ENCODE measurements around the gene NID2.

The NID2 gene

DNA sequence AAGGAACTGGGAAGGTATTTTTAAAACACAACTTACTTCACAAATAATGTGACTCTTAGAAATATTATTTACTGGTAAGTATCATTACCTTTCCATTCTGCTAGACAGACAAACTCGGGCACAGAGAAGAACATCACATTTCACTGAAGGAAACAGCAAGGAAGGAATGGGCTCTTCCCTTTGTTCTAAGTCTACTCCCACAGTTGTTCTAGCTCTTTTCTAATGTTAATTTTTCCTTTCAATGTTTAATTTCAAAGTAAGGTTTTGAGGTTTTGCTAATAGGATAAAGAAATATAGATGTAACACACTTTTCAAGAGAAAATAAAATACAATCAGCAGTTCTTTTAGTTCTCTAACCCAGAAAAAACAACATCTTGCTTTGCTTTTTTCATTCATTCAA lies 7.0 kb downstream of the NID2 start:
- TF ChIP-seq, protein P1, sequence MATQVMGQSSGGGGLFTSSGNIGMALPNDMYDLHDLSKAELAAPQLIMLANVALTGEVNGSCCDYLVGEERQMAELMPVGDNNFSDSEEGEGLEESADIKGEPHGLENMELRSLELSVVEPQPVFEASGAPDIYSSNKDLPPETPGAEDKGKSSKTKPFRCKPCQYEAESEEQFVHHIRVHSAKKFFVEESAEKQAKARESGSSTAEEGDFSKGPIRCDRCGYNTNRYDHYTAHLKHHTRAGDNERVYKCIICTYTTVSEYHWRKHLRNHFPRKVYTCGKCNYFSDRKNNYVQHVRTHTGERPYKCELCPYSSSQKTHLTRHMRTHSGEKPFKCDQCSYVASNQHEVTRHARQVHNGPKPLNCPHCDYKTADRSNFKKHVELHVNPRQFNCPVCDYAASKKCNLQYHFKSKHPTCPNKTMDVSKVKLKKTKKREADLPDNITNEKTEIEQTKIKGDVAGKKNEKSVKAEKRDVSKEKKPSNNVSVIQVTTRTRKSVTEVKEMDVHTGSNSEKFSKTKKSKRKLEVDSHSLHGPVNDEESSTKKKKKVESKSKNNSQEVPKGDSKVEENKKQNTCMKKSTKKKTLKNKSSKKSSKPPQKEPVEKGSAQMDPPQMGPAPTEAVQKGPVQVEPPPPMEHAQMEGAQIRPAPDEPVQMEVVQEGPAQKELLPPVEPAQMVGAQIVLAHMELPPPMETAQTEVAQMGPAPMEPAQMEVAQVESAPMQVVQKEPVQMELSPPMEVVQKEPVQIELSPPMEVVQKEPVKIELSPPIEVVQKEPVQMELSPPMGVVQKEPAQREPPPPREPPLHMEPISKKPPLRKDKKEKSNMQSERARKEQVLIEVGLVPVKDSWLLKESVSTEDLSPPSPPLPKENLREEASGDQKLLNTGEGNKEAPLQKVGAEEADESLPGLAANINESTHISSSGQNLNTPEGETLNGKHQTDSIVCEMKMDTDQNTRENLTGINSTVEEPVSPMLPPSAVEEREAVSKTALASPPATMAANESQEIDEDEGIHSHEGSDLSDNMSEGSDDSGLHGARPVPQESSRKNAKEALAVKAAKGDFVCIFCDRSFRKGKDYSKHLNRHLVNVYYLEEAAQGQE (IDR thresholded peaks at IDR 0.05; ENCODE audit: insufficient read depth in 1 of 2, low read depth in 2 of 2, low read length in 2 of 2): no peak
- TF ChIP-seq SIN3A (IDR thresholded peaks at IDR 0.05; ENCODE audit: borderline replicate concordance, insufficient read depth, low read length): no peak
- no peak for TF ChIP-seq TAF1 (IDR thresholded peaks at IDR 0.05; ENCODE audit: borderline replicate concordance, insufficient read depth, low read length)
- no peak for TF ChIP-seq POLR2AphosphoS5 (IDR thresholded peaks at IDR 0.05; ENCODE audit: low read depth, low read length)
- no peak for TF ChIP-seq FOXP2 (optimal IDR thresholded peaks at IDR 0.05; ENCODE audit: borderline replicate concordance, extremely low read depth, extremely low read length, insufficient read depth)

DNA sequence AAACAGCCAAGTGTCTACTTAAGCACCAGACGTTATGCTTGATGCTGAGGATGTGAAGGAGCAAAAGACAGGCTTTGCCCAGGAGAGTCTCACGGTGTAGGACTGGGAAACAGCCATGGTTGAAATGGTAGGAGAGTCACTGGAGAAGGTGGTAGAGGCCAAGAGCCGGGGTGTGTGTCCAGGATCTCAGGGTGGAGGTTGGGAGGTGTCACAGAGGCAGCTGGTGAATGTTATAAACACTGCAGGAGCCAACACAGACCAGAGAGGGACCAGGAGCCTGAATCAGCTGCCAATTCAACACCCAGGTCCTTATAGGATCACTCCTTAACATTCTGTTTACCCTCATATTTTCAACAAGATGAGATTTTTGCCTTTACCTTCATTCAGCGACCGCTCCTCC lies 7.5 kb downstream of the NID2 start:
- TF ChIP-seq SIN3A (IDR thresholded peaks at IDR 0.05; ENCODE audit: borderline replicate concordance, insufficient read depth, low read length) (no peak), POLR2AphosphoS5 (IDR thresholded peaks at IDR 0.05; ENCODE audit: low read depth, low read length) (no peak), TAF1 (IDR thresholded peaks at IDR 0.05; ENCODE audit: borderline replicate concordance, insufficient read depth, low read length) (no peak), FOXP2 (optimal IDR thresholded peaks at IDR 0.05; ENCODE audit: borderline replicate concordance, extremely low read depth, extremely low read length, insufficient read depth) (no peak)
- TF ChIP-seq, protein P1 (IDR thresholded peaks at IDR 0.05; ENCODE audit: insufficient read depth in 1 of 2, low read depth in 2 of 2, low read length in 2 of 2): no peak

GRCh38 chr14:52060080-52060479 lies 8.8 kb downstream of the NID2 start:
- TF ChIP-seq SIN3A (IDR thresholded peaks at IDR 0.05; ENCODE audit: borderline replicate concordance, insufficient read depth, low read length) (no peak), FOXP2 (optimal IDR thresholded peaks at IDR 0.05; ENCODE audit: borderline replicate concordance, extremely low read depth, extremely low read length, insufficient read depth) (no peak), TAF1 (IDR thresholded peaks at IDR 0.05; ENCODE audit: borderline replicate concordance, insufficient read depth, low read length) (no peak), POLR2AphosphoS5 (IDR thresholded peaks at IDR 0.05; ENCODE audit: low read depth, low read length) (no peak)
- TF ChIP-seq, protein P1 (IDR thresholded peaks at IDR 0.05; ENCODE audit: insufficient read depth in 1 of 2, low read depth in 2 of 2, low read length in 2 of 2): no peak

- no peak for TF ChIP-seq FOXP2 (optimal IDR thresholded peaks at IDR 0.05; ENCODE audit: borderline replicate concordance, extremely low read depth, extremely low read length, insufficient read depth)
- TF ChIP-seq TAF1 (IDR thresholded peaks at IDR 0.05; ENCODE audit: borderline replicate concordance, insufficient read depth, low read length): no peak
- TF ChIP-seq POLR2AphosphoS5 (IDR thresholded peaks at IDR 0.05; ENCODE audit: low read depth, low read length): no peak
Measured at GRCh38 chr14:52059649-52060048, 9.2 kb downstream of the NID2 start.

- TF ChIP-seq SIN3A (IDR thresholded peaks at IDR 0.05; ENCODE audit: borderline replicate concordance, insufficient read depth, low read length): no peak
- TF ChIP-seq, protein P1 (IDR thresholded peaks at IDR 0.05; ENCODE audit: insufficient read depth in 1 of 2, low read depth in 2 of 2, low read length in 2 of 2): no peak
Measured at GRCh38 chr14:52058341-52058740, 10.5 kb downstream of the NID2 start.

All from PFSK-1 (cell line).